Frontal cortex (tissue), 4 donors: ENCODE results near the gene POR. TPM values are rescaled to one million over a fixed set of nuclear protein-coding genes. Genes with fewer than 3 reads are reported as not detected.
A peak's percentile ranks its signal among the peaks of the same experiment; 100 is the strongest.
"Not testable (repeated sequence)": the region's sequence is repeated elsewhere in the genome, so short reads cannot be mapped to it uniquely, and the experiment has no call there.

ENCODE experiments used
- DNase-seq, 2 donors: peaks; one replicate each; pipeline ENCODE4 v3.0.0; 2012; ENCODE audit warnings: low spot score in 2 of 2
- FAIRE-seq: peaks from 2 replicates; lab custom pipeline; 2012; peaks lifted over from hg19 to GRCh38; lab: Jason Lieb, UNC
- small RNA-seq: library from RNA; depleted of rRNA; stranded (forward); fragments of <200 nt; gene quantifications from one replicate; pipeline ENCODE3, GENCODE V24; 2014
- total RNA-seq: library from RNA; depleted of rRNA; stranded (reverse); fragments of >200 nt; gene quantifications from one replicate; pipeline ENCODE4 v1.2.3, GENCODE V29; 2014
- donor health status: control.
- donor health status: control.
- donor health status: control.

Gene POR
- total RNA-seq, 1 donor from 2014 or later: 67.3 TPM

- DNase-seq, FAIRE-seq: not testable (repeated sequence)
These were observed 90.0 kb downstream of the POR start for GRCh38 chr7:76005004-76005403.

GRCh38 chr7:76008156-76008687 lies 93.3 kb downstream of the POR start:
- FAIRE-seq (no peak), DNase-seq (no peak)

GRCh38 chr7:76009672-76010600 lies 95.0 kb downstream of the POR start:
- no peak for DNase-seq
- FAIRE-seq: no peak

GRCh38 chr7:76011442-76011861 lies 96.5 kb downstream of the POR start:
- no peak for FAIRE-seq
- DNase-seq: no peak

- DNase-seq (no peak), FAIRE-seq (peak; percentile 81)
These were observed 101.4 kb downstream of the POR start for GRCh38 chr7:76016191-76016947.

- DNase-seq, FAIRE-seq: not testable (repeated sequence)
These were observed 103.6 kb downstream of the POR start for GRCh38 chr7:76018520-76018919.

- FAIRE-seq (no peak), DNase-seq (peak; percentile 41 to 71)
These were observed 105.2 kb downstream of the POR start for GRCh38 chr7:76020031-76020714.

GRCh38 chr7:76022026-76022780 lies 107.2 kb downstream of the POR start:
- no peak for FAIRE-seq
- DNase-seq: no peak

GRCh38 chr7:76023002-76023401 lies 108.0 kb downstream of the POR start:
- FAIRE-seq (no peak), DNase-seq (peak in 1 of 2 donors; percentile 28)

- FAIRE-seq: not testable (repeated sequence)
These were observed 114.7 kb downstream of the POR start for GRCh38 chr7:76029682-76030081.

GRCh38 chr7:76031964-76032363 lies 117.0 kb downstream of the POR start:
- DNase-seq (no peak), FAIRE-seq (no peak)

More at GRCh38 chr7:76029682-76030081, 114.7 kb downstream of the POR start:
- DNase-seq: not testable (repeated sequence)

Small RNAs within 50 kb of the gene (small RNA-seq; reads per million reads assigned to genes)
- 2.0 reads per million, percentile 82 among the genes with 10 or more reads in this experiment for gene SNORA14A

Other genes starting within 250 kb of the POR start
- gene HIP1, start 176.2 kb upstream of the POR start, total RNA-seq: 13.5 TPM
- not detected for gene CCL26, start 142.9 kb upstream of the POR start, total RNA-seq
- gene CCL24, start 101.3 kb upstream of the POR start, total RNA-seq: not detected
- gene RHBDD2, start 36.1 kb upstream of the POR start, total RNA-seq: 34.2 TPM
- gene TMEM120A, start 79.4 kb downstream of the POR start, total RNA-seq: 26.1 TPM
- gene STYXL1, start 132.8 kb downstream of the POR start, total RNA-seq: 16.3 TPM
- gene MDH2, start 133.0 kb downstream of the POR start, total RNA-seq: 34.6 TPM